Large intestine (tissue), 3 donors: ENCODE results near the gene KHNYN. TPM values are rescaled to one million over a fixed set of nuclear protein-coding genes. Genes with fewer than 3 reads are reported as not detected.

ENCODE experiments used
- DNase-seq, 2 donors: peaks; one replicate each; pipeline versions ENCODE4 v3.0.0 to v3.0.0-alpha.2; 2013
- H3K27ac ChIP-seq: one replicate; pipeline ENCODE4 v1.5.1; 2013; ENCODE audit warnings: low read length
- H3K27me3 ChIP-seq: 2 replicates; pipeline ENCODE4 v1.6.1; 2013; ENCODE audit warnings: low read length; ENCODE audit not compliant: control insufficient read depth, insufficient read depth
- H3K36me3 ChIP-seq: 2 replicates; pipeline ENCODE4 v1.6.1; 2013; ENCODE audit warnings: low read length; ENCODE audit not compliant: control insufficient read depth, insufficient read depth
- H3K4me1 ChIP-seq: one replicate; pipeline ENCODE4 v1.6.1; 2013; ENCODE audit warnings: low read length; ENCODE audit not compliant: control insufficient read depth, insufficient read depth
- H3K4me3 ChIP-seq: one replicate; pipeline ENCODE4 v1.5.1; 2013; ENCODE audit warnings: low read length
- H3K9me3 ChIP-seq: one replicate; pipeline ENCODE4 v1.6.1; 2013; ENCODE audit warnings: mild to moderate bottlenecking, low read depth, low read length, moderate library complexity; ENCODE audit not compliant: control insufficient read depth
- WGBS: methylation state at CpG from one replicate; pipeline ENCODE4 v1.1.5; 2013; ENCODE audit warnings: low lambda C conversion rate; ENCODE audit not compliant: insufficient coverage; 5-methylcytosine and 5-hydroxymethylcytosine counted together
- polyA plus RNA-seq: library from polyadenylated mRNA; unstranded; fragments of 120-200 nt; gene quantifications from one replicate; pipeline ENCODE4 v1.2.1, GENCODE V29; 2013

Gene KHNYN
- polyA plus RNA-seq, 1 donor: 73.5 TPM

DNA sequence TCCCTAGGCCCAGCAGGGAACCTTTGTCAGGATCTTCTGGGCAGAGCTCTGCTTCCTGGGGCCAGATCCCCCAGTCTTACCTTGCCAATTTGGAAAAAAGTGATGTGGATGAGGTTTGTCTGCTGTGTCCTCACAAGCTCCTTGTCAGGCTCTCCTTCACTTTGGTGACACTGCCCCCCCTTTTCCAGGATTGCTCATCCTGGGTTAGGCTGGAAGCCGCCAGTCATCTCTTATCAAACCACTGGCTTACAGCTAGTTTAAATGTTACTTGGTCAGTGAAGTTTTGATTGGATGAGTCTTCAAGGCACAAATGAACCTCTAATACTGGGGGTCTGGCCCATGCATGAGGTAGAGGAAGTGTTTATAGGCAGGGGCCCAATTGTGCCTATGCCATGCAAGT is 15.7 kb upstream of the KHNYN start:
- H3K4me3 ChIP-seq: no peak overlapping the region
- no peak overlapping the region for H3K27ac ChIP-seq
- no peaks in the 10 kb centered on the region for H3K4me1 ChIP-seq
- DNase-seq: no peak
- no peaks in the 10 kb centered on the region for H3K27me3 ChIP-seq
- no peaks in the 10 kb centered on the region for H3K9me3 ChIP-seq
- peaks cover 63% of the 10 kb centered on the region for H3K36me3 ChIP-seq
- WGBS: no CpG with 5 or more reads among the region's 1 CpG

DNA sequence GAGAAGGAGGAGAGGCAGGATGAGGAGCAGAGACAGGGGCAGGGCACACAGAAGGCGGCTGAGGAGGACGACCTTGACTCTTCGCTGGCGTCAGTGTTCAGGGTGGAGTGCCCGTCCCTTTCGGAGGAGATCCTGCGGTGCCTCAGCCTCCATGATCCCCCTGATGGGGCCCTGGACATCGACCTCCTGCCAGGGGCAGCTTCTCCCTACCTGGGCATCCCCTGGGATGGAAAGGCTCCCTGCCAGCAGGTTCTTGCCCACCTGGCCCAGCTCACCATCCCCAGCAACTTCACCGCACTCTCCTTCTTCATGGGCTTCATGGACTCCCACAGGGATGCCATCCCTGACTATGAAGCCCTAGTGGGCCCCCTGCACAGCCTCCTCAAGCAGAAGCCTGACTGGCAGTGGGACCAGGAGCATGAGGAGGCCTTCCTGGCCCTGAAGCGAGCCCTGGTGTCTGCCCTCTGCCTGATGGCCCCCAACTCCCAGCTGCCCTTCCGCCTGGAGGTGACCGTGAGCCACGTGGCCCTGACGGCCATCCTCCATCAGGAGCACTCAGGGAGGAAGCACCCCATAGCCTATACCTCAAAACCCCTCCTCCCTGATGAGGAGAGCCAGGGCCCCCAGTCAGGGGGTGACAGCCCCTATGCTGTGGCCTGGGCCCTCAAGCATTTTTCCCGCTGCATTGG is 14.9 kb upstream of the KHNYN start:
- Histone ChIP-seq H3K9me3 (no peaks in the 10 kb centered on the region), H3K27ac (no peak overlapping the region), H3K4me1 (no peaks in the 10 kb centered on the region), H3K27me3 (no peaks in the 10 kb centered on the region), H3K4me3 (no peak overlapping the region), H3K36me3 (peaks cover 55% of the 10 kb centered on the region)
- no peak for DNase-seq
- no CpG with 5 or more reads among the region's 15 CpGs for WGBS

DNA sequence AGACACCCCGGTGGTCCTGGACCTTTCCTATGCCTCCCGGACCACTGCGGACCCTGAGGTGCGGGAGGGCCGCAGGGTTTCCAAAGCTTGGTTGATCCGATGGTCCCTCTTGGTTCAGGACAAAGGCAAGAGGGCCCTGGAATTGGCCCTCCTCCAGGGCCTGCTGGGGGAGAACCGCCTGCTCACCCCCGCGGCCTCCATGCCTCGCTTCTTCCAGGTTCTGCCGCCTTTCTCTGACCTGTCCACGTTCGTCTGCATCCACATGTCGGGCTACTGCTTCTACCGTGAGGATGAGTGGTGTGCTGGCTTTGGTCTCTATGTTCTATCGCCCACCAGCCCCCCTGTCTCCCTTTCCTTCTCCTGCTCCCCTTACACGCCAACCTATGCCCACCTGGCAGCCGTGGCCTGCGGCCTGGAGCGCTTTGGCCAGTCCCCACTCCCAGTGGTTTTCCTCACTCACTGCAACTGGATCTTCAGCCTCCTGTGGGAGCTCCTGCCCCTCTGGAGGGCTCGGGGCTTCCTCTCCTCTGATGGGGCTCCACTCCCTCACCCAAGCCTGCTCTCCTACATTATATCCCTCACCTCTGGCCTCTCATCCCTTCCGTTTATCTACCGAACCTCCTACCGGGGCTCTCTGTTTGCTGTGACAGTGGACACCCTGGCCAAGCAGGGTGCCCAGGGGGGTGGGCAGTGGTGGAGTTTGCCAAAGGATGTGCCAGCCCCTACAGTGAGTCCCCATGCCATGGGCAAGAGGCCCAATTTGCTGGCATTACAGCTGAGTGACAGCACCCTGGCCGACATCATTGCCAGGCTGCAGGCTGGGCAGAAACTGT is 14.1 kb upstream of the KHNYN start:
- no peaks in the 10 kb centered on the region for H3K9me3 ChIP-seq
- H3K27ac ChIP-seq: no peak overlapping the region
- H3K4me1 ChIP-seq: no peaks in the 10 kb centered on the region
- no peaks in the 10 kb centered on the region for H3K27me3 ChIP-seq
- DNase-seq: no peak
- H3K4me3 ChIP-seq: no peak overlapping the region
- 100% methylated on average over 1 of the region's 25 CpGs for WGBS
- H3K36me3 ChIP-seq: peaks cover 48% of the 10 kb centered on the region

DNA sequence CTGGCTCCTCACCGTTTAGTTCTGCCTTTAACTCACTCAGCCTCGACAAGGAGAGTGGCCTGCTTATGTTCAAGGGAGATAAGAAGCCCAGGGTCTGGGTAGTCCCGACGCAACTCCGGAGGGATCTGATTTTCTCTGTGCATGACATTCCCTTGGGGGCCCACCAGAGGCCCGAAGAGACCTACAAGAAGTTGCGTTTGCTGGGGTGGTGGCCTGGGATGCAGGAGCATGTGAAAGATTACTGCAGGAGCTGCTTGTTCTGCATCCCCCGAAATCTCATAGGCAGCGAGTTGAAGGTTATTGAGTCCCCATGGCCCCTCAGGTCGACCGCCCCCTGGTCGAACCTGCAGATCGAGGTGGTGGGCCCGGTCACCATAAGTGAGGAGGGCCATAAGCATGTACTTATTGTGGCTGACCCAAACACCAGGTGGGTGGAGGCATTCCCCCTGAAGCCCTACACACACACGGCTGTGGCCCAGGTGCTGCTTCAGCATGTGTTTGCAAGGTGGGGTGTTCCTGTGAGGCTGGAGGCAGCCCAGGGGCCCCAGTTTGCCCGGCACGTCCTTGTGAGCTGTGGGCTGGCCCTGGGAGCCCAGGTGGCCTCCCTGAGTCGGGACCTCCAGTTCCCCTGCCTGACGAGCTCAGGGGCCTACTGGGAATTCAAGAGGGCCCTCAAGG is 13.4 kb upstream of the KHNYN start:
- H3K4me1 ChIP-seq: no peaks in the 10 kb centered on the region
- H3K36me3 ChIP-seq: peaks cover 41% of the 10 kb centered on the region
- H3K9me3 ChIP-seq: no peaks in the 10 kb centered on the region
- WGBS: no CpG with 5 or more reads among the region's 19 CpGs
- no peak overlapping the region for H3K4me3 ChIP-seq
- H3K27ac ChIP-seq: no peak overlapping the region
- no peak for DNase-seq
- no peaks in the 10 kb centered on the region for H3K27me3 ChIP-seq

- Histone ChIP-seq H3K27me3 (no peaks in the 10 kb centered on the region), H3K4me3 (no peak overlapping the region), H3K27ac (no peak overlapping the region), H3K36me3 (peaks cover 36% of the 10 kb centered on the region), H3K9me3 (no peaks in the 10 kb centered on the region), H3K4me1 (no peaks in the 10 kb centered on the region)
- no peak for DNase-seq
- no CpG with 5 or more reads among the region's 16 CpGs for WGBS
Observed at GRCh38 chr14:24416932-24417619, 12.7 kb upstream of the KHNYN start.

GRCh38 chr14:24417832-24418491 is 11.8 kb upstream of the KHNYN start:
- Histone ChIP-seq H3K4me3 (no peak overlapping the region), H3K27me3 (no peaks in the 10 kb centered on the region), H3K36me3 (peaks cover 27% of the 10 kb centered on the region), H3K27ac (no peak overlapping the region), H3K9me3 (no peaks in the 10 kb centered on the region), H3K4me1 (peaks cover 6% of the 10 kb centered on the region)
- no CpG with 5 or more reads among the region's 6 CpGs for WGBS
- no peak for DNase-seq

- no peaks in the 10 kb centered on the region for H3K27me3 ChIP-seq
- no peak for DNase-seq
- H3K9me3 ChIP-seq: no peaks in the 10 kb centered on the region
- WGBS: no CpG with 5 or more reads among the region's 6 CpGs
- H3K4me3 ChIP-seq: no peak overlapping the region
- H3K27ac ChIP-seq: no peak overlapping the region
- peaks cover 11% of the 10 kb centered on the region for H3K4me1 ChIP-seq
- peaks cover 22% of the 10 kb centered on the region for H3K36me3 ChIP-seq
Observed at GRCh38 chr14:24418492-24418873, 11.3 kb upstream of the KHNYN start.

GRCh38 chr14:24422261-24422660 is 7.5 kb upstream of the KHNYN start:
- H3K27me3 ChIP-seq: no peaks in the 10 kb centered on the region
- no peaks in the 10 kb centered on the region for H3K36me3 ChIP-seq
- peaks cover 44% of the 10 kb centered on the region for H3K4me1 ChIP-seq
- 82% methylated on average over 3 of the region's 4 CpGs for WGBS
- H3K9me3 ChIP-seq: no peaks in the 10 kb centered on the region
- no peak for DNase-seq
- H3K27ac ChIP-seq: peak overlapping the region; percentile 90
- H3K4me3 ChIP-seq: no peak overlapping the region

GRCh38 chr14:24422694-24423601 is 6.8 kb upstream of the KHNYN start:
- Histone ChIP-seq H3K36me3 (no peaks in the 10 kb centered on the region), H3K4me1 (peaks cover 50% of the 10 kb centered on the region), H3K27ac (peak overlapping the region; percentile 90), H3K27me3 (no peaks in the 10 kb centered on the region), H3K9me3 (no peaks in the 10 kb centered on the region), H3K4me3 (no peak overlapping the region)
- peak; percentile 64 to 87 for DNase-seq
- WGBS: 40% methylated on average over 2 of the region's 12 CpGs
